GF-D8 (cell line): ENCODE data around the gene CRLF1.

Experiments used
- DNase-seq: peaks from one replicate; lab custom pipeline; 2025; lab: John Stamatoyannopoulos, UW

CRLF1 gene

GRCh38 chr19:18606281-18607225 lies at the start of gene CRLF1:
TSS of gene CRLF1 (minus strand) at chr19:18606799. CDS start at chr19:18606656, 143 bp downstream.
- no peak for DNase-seq

- no peak for DNase-seq
These were observed 48.7 kb upstream of the CRLF1 start for GRCh38 chr19:18655173-18655844.

GRCh38 chr19:18654469-18654868 lies 47.9 kb upstream of the CRLF1 start:
- DNase-seq, result no peak

- no peak for DNase-seq
These were observed 47.3 kb upstream of the CRLF1 start for GRCh38 chr19:18653853-18654252.

GRCh38 chr19:18651733-18652132 lies 45.1 kb upstream of the CRLF1 start:
- no peak for DNase-seq

GRCh38 chr19:18651300-18651699 lies 44.7 kb upstream of the CRLF1 start:
- no peak for DNase-seq

GRCh38 chr19:18650468-18651041 lies 44.0 kb upstream of the CRLF1 start:
- DNase-seq, result no peak

- no peak for DNase-seq
These were observed 43.4 kb upstream of the CRLF1 start for GRCh38 chr19:18650021-18650390.

GRCh38 chr19:18649371-18650020 lies 42.9 kb upstream of the CRLF1 start:
- DNase-seq, result peak; percentile 19

GRCh38 chr19:18648973-18649315 lies 42.3 kb upstream of the CRLF1 start:
- no peak for DNase-seq

- DNase-seq, result no peak
These were observed 41.2 kb upstream of the CRLF1 start for GRCh38 chr19:18647807-18648206.

GRCh38 chr19:18647371-18647767 lies 40.8 kb upstream of the CRLF1 start:
- no peak for DNase-seq

- no peak for DNase-seq
These were observed 40.2 kb upstream of the CRLF1 start for GRCh38 chr19:18646535-18647370.

- DNase-seq, result no peak
These were observed 38.5 kb upstream of the CRLF1 start for GRCh38 chr19:18645035-18645511.

- peak; percentile 56 for DNase-seq
These were observed 37.8 kb upstream of the CRLF1 start for GRCh38 chr19:18644196-18645034.

- DNase-seq, result no peak
These were observed 33.2 kb upstream of the CRLF1 start for GRCh38 chr19:18639706-18640243.

GRCh38 chr19:18637673-18638630 lies 31.4 kb upstream of the CRLF1 start:
- no peak for DNase-seq

- DNase-seq, result no peak
These were observed 30.5 kb upstream of the CRLF1 start, which contains the start of gene KLHL26 for GRCh38 chr19:18636969-18637629. TSS of gene KLHL26 (plus strand) at chr19:18637028. CDS start at chr19:18637055, 27 bp downstream.
